GM06990 (cell line): Measurements from ENCODE around the gene IAH1.

Experiments
- DNase-seq: peaks from one replicate; pipeline ENCODE4 v3.0.0-alpha.2; 2011; ENCODE audit not compliant: insufficient read length; ENCODE audit errors: extremely low read depth
- H3K27me3 ChIP-seq: replicated peaks from 2 replicates; pipeline ENCODE4 v1.6.0; 2011; ENCODE audit warnings: low read length; ENCODE audit not compliant: control insufficient read depth, insufficient read depth
- H3K36me3 ChIP-seq: 2 replicates; pipeline ENCODE4 v1.5.1; 2011; ENCODE audit warnings: low read length; ENCODE audit not compliant: control insufficient read depth, insufficient read depth
- H3K4me3 ChIP-seq: replicated peaks from 2 replicates; pipeline ENCODE4 v1.5.1; 2011; ENCODE audit warnings: low read depth, mild to moderate bottlenecking, control low read depth, low read length
- CTCF ChIP-seq: IDR thresholded peaks from 2 replicates; pipeline ENCODE4 v1.5.1; 2011; ENCODE audit warnings: low read length, control low read depth, mild to moderate bottlenecking, inconsistent platforms; ENCODE audit not compliant: insufficient read depth, poor library complexity, severe bottlenecking

IAH1 gene, protein sequence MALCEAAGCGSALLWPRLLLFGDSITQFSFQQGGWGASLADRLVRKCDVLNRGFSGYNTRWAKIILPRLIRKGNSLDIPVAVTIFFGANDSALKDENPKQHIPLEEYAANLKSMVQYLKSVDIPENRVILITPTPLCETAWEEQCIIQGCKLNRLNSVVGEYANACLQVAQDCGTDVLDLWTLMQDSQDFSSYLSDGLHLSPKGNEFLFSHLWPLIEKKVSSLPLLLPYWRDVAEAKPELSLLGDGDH

GRCh38 chr2:9474361-9475057, at the start of gene IAH1:
IAH1 (plus strand) TSS chr2:9474551; CDS start chr2:9474567, 16 bp downstream.
- peak within 1 kb of the TSS; percentile 82 for H3K4me3 ChIP-seq
- DNase-seq = peak; percentile 81
- H3K36me3 ChIP-seq = peaks cover 5% of the 10 kb centered on the region
- TF ChIP-seq CTCF = no peak
- no peaks in the 10 kb centered on the region for H3K27me3 ChIP-seq

DNA sequence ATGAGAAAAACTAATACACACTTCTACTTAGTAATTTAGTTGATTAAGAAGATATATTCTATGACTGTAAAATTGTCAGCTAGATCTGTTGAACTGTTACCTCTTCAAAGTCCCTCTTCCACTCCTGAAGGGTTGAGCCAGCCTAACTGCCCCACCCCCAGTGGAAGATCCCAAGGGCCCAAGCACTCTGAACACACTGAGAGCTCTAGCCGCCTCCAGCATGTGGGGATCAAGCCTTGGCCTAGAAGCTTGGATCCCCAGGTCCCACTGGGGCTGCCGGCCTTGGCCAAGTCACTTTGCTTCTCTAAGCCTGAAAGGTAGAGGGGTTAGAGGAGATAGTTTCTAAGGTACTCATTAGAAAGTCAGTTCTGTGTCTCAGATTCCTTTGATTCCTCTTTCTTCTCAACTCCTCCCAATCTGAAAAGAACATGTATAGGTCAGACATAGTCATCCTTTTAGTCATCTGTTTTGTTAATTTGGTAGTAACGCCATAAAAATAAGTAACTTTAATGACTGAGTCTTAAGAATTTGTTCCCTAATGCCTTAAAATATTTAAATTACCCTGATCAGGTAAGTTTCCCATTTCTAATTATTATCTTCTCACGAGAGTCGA, 45.3 kb upstream of the IAH1 start:
- H3K36me3 ChIP-seq = peaks cover 3% of the 10 kb centered on the region

GRCh38 chr2:9430316-9431293, 43.7 kb upstream of the IAH1 start:
- no peaks in the 10 kb centered on the region for H3K27me3 ChIP-seq
- peaks cover 3% of the 10 kb centered on the region for H3K36me3 ChIP-seq
- no peak for DNase-seq
- no peak for TF ChIP-seq CTCF
- H3K4me3 ChIP-seq = no peak overlapping the region

More for the DNA sequence above, 45.3 kb upstream of the IAH1 start:
- no peak for TF ChIP-seq CTCF
- Histone ChIP-seq H3K27me3 (no peaks in the 10 kb centered on the region), H3K4me3 (no peak overlapping the region)
- DNase-seq = no peak

- peaks cover 5% of the 10 kb centered on the region for H3K36me3 ChIP-seq
- no peaks in the 10 kb centered on the region for H3K27me3 ChIP-seq
- no peak overlapping the region for H3K4me3 ChIP-seq
- TF ChIP-seq CTCF = no peak
- no peak for DNase-seq
Measured at GRCh38 chr2:9434489-9434888, 39.9 kb upstream of the IAH1 start.

DNA sequence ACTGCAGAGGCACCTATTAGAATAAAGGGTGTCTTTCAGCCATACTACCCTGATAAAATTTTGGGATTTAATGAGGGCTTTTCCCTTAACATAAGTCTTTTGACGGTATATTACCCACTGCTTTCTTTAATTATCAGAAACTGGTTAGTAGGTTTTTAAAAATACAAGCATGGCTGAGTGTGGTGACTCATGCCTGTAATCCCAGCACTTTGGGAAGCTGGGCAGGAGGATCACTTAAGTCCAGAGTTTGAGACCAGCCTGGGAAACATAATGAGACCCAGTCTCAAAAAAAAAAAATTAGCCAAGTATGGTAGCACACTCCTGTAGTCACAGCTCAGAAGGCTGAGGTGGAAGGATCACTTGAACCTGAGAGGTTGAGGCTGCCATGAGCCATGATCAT, 34.8 kb upstream of the IAH1 start:
- Histone ChIP-seq H3K4me3 (no peak overlapping the region), H3K27me3 (no peaks in the 10 kb centered on the region), H3K36me3 (peaks cover 17% of the 10 kb centered on the region)
- DNase-seq = no peak
- TF ChIP-seq CTCF = no peak
